Gastrocnemius medialis (tissue), 4 donors: ENCODE data around the gene PLPP1. TPM values are rescaled to one million over a fixed set of nuclear protein-coding genes. Genes with fewer than 3 reads are reported as not detected.

ENCODE experiments used
- ATAC-seq, 2 donors: fragments of 150-250 bp; one replicate each; pipeline ENCODE4 v1.9.1; 2016
- DNase-seq, 2 donors: peaks; one replicate each; pipeline ENCODE4 v3.0.0-alpha.2; 2019
- H3K27ac ChIP-seq, 4 donors: fragments of 200-600 bp; sonication (generic); 1 replicate in 1 of 4; 2 replicates in 3 of 4; pipeline ENCODE4 v1.5.1; 2016 to 2018; ENCODE audit warnings: mild to moderate bottlenecking in 2 of 4, moderate library complexity in 1 of 4
- H3K27me3 ChIP-seq, 3 donors: fragments of 200-600 bp; sonication (generic) in 2 of 3; 1 replicate in 1 of 3; 2 replicates in 2 of 3; pipeline versions ENCODE4 v1.5.1 to v1.6.0; 2016 to 2019; ENCODE audit warnings: mild to moderate bottlenecking in 1 of 3, moderate library complexity in 1 of 3
- H3K36me3 ChIP-seq, 2 donors: fragments of 200-600 bp; sonication (generic) in 1 of 2; one replicate each; pipeline ENCODE4 v1.5.1; 2017 to 2018
- H3K4me1 ChIP-seq, 2 donors: fragments of 200-600 bp; sonication (generic) in 1 of 2; one replicate each; pipeline ENCODE4 v1.5.1; 2016 to 2017; ENCODE audit warnings: mild to moderate bottlenecking in 2 of 2
- H3K4me3 ChIP-seq, 4 donors: fragments of 200-600 bp; sonication (generic) in 3 of 4; 1 replicate in 1 of 4; 2 replicates in 3 of 4; pipeline ENCODE4 v1.5.1; 2016 to 2019; ENCODE audit warnings: mild to moderate bottlenecking in 2 of 4
- H3K9me3 ChIP-seq, 3 donors: fragments of 200-600 bp; sonication (generic) in 2 of 3; 1 replicate in 1 of 3; 2 replicates in 2 of 3; pipeline ENCODE4 v1.5.1; 2016 to 2019
- CTCF ChIP-seq, 5 experiments: fragments of 450-650 bp in 3 of 5; fragments of 200-600 bp in 2 of 5; sonication (generic) in 2 of 5; IDR thresholded peaks in 4 of 5; conservative IDR thresholded peaks in 1 of 5; 1 replicate in 4 of 5; 2 replicates in 1 of 5; pipeline ENCODE4 v1.5.1; 2016 to 2019; ENCODE audit warnings: antibody characterized with exemption in 5 of 5, mild to moderate bottlenecking in 3 of 5, moderate library complexity in 3 of 5
- POLR2A ChIP-seq, 2 donors: fragments of 450-650 bp; IDR thresholded peaks; one replicate each; pipeline ENCODE4 v1.6.1; 2017; ENCODE audit warnings: antibody characterized with exemption in 2 of 2, mild to moderate bottlenecking in 2 of 2, moderate library complexity in 2 of 2
- in situ Hi-C, 4 donors: fragments of 200-750 bp; cut with MboI; loops; one replicate each; pipeline versions ENCODE4 v1.15.0 to v1.8.0; 2017; ENCODE audit warnings: low sequenced_read_pairs in 4 of 4
- intact Hi-C: fragments of 100-400 bp; cut with DNase I; formaldehyde crosslinking; loops from one replicate; pipeline ENCODE4 v1.15.1; 2023; ENCODE audit warnings: low total_unique reads
- microRNA-seq, 2 donors: library from miRNA; unstranded; fragments of <30 nt; microRNA quantifications; one replicate each; pipeline ENCODE4, GENCODE V29; 2016; ENCODE audit warnings: borderline replicate concordance in 2 of 2
- total RNA-seq, 4 donors: library from RNA; depleted of rRNA; stranded (reverse); fragments of >200 nt; gene quantifications; one replicate each; pipeline versions ENCODE4 v1.1.0 to v1.2.3, GENCODE V29; 2016

PLPP1 gene
- total RNA-seq, 4 donors from 2014 or later: 79.8 to 147 (median 91.5) TPM

DNA sequence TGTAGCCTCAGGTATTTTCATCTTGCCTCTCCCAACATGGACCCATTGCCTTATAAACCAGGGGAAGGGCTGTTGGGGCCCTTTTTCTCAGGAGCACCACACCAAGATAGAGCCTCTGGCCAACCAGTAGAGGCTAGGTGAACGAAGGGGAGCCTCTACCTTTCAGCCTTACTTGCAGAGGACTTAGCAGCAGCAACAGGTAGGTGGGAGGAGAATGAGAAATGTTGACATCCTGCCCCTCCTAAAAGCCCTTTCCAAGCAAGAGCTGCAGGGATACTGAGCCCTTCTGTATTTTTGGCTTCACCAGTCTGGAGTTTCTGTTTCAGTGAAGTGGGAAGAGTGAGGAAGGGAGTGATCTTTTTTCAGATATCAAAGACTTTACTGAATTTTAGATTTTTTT lies 149.5 kb downstream of the PLPP1 start:
- H3K27me3 ChIP-seq: no peaks in the 10 kb centered on the region
- ATAC-seq (no peak), DNase-seq (no peak)
- intact Hi-C loops (no loop called here), in situ Hi-C loops (no loop called here)
- no peak overlapping the region for H3K4me3 ChIP-seq
- H3K27ac ChIP-seq: no peak overlapping the region
- H3K4me1 ChIP-seq: no peaks in the 10 kb centered on the region
- peaks cover 7 to 40% of the 10 kb centered on the region in 2 donors for H3K36me3 ChIP-seq
- no peaks in the 10 kb centered on the region for H3K9me3 ChIP-seq
- TF ChIP-seq POLR2A (IDR thresholded peaks at IDR 0.05): no peak
- TF ChIP-seq CTCF (IDR thresholded peaks at IDR 0.05 in 4 of 5, conservative IDR thresholded peaks at IDR 0.05 in 1 of 5): no peak

GRCh38 chr5:55384072-55384471 lies 150.7 kb downstream of the PLPP1 start:
- no peak for ATAC-seq
- Histone ChIP-seq H3K27ac (no peak overlapping the region), H3K27me3 (no peaks in the 10 kb centered on the region), H3K9me3 (no peaks in the 10 kb centered on the region), H3K36me3 (peaks cover 7 to 40% of the 10 kb centered on the region in 2 donors), H3K4me3 (no peak overlapping the region), H3K4me1 (no peaks in the 10 kb centered on the region)
- in situ Hi-C loops (no loop called here), intact Hi-C loops (no loop called here)
- DNase-seq: no peak
- TF ChIP-seq CTCF (IDR thresholded peaks at IDR 0.05 in 4 of 5, conservative IDR thresholded peaks at IDR 0.05 in 1 of 5): no peak
- TF ChIP-seq POLR2A (IDR thresholded peaks at IDR 0.05): no peak

DNA sequence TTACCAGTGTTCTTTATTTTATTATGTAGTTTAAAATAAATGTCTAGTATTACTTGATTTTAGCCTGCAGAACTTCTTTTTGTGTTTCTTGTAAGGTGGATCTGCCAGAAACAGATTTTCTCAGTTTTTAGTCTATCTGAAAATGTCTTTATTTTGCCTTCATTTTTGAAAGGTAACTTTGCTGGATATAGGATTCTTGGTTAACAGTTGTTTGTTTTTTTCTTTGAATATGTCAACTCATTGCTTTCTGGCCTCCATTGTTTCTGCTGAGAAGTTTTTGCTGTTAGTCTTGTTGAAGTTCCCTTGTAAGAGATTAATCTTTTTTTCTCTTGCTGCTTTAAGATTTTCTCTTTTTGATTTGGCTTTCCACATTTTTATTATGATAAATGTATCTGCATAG lies 151.5 kb downstream of the PLPP1 start:
- Histone ChIP-seq H3K9me3 (no peaks in the 10 kb centered on the region), H3K27me3 (no peaks in the 10 kb centered on the region), H3K4me1 (no peaks in the 10 kb centered on the region), H3K27ac (no peak overlapping the region), H3K4me3 (no peak overlapping the region), H3K36me3 (peaks cover 7 to 40% of the 10 kb centered on the region in 2 donors)
- ATAC-seq: no peak
- intact Hi-C loops: no loop called here
- no peak for TF ChIP-seq CTCF (IDR thresholded peaks at IDR 0.05 in 4 of 5, conservative IDR thresholded peaks at IDR 0.05 in 1 of 5)
- no peak for TF ChIP-seq POLR2A (IDR thresholded peaks at IDR 0.05)
- no peak for DNase-seq
- in situ Hi-C loops: no loop called here

DNA sequence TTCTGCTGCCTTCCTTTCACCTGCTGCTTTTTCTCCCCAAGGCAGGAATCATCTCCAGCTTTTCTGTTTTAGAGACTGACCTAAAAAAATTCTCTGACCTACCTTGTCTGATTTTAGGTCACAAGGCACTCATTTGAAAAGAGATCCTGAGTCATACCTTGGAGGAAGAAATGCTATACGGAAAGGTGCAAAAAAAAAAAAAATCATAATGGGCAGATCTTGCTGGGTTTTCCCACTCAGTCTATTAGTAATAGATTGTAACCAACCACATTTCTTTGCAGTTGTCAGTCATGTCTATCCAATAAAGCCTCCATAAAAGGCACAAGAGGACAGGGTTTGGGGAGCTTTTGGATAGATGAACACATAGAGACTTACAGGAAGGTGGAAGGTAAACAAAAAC lies 157.0 kb downstream of the PLPP1 start:
- no peaks in the 10 kb centered on the region for H3K4me1 ChIP-seq
- no peaks in the 10 kb centered on the region for H3K27me3 ChIP-seq
- intact Hi-C loops: no loop called here
- peaks cover 2 to 42% of the 10 kb centered on the region in 2 donors for H3K36me3 ChIP-seq
- H3K4me3 ChIP-seq: no peak overlapping the region
- DNase-seq: no peak
- no peaks in the 10 kb centered on the region for H3K9me3 ChIP-seq
- H3K27ac ChIP-seq: no peak overlapping the region
- ATAC-seq: no peak
- TF ChIP-seq POLR2A (IDR thresholded peaks at IDR 0.05) (no peak), CTCF (IDR thresholded peaks at IDR 0.05 in 4 of 5, conservative IDR thresholded peaks at IDR 0.05 in 1 of 5) (no peak)
- in situ Hi-C loops: no loop called here

Small RNA genes lying within 50 kb of the gene (microRNA-seq; reads per million reads assigned to microRNA genes)
- 2.4 to 2.6 reads per million in 2 donors for gene MIR5687

Other genes starting within 250 kb of the PLPP1 start
- 10 to 100 TPM; 33.1 to 44.6 (median 41.0) TPM for gene DHX29, start 227.3 kb downstream of the PLPP1 start, total RNA-seq
- 100 to 1,000 TPM in 2 of 4 donors, 10 to 100 TPM in 2; 92.4 to 124 (median 109) TPM for gene MTREX, start 227.0 kb downstream of the PLPP1 start, total RNA-seq
- gene SLC38A9, start 177.4 kb upstream of the PLPP1 start, total RNA-seq: 10 to 100 TPM in 2 of 4 donors, 1 to 10 TPM in 2; 5.4 to 11.9 (median 10.2) TPM
- not detected for gene DDX4, start 203.1 kb upstream of the PLPP1 start, total RNA-seq